ENCODE measurements around the gene KRT4. TPM values are rescaled to one million over a fixed set of nuclear protein-coding genes. Genes with fewer than 3 reads are reported as not detected.

The KRT4 gene
- total RNA-seq, 4 donors from 2014 or later: not detected

- TF ChIP-seq EP300 (IDR thresholded peaks at IDR 0.05): no peak
- no peak for TF ChIP-seq POLR2A (IDR thresholded peaks at IDR 0.05)
- TF ChIP-seq CTCF (IDR thresholded peaks at IDR 0.05): no peak
- H3K27me3 ChIP-seq: no peaks in the 10 kb centered on the region
- DNase-seq (ENCODE audit: low spot score in 2 of 2): no peak
- 87% methylated on average over 8 to 10 of the region's 10 CpGs for WGBS, 2 donors
- no peaks in the 10 kb centered on the region for H3K9me3 ChIP-seq
- H3K4me3 ChIP-seq: no peak overlapping the region
- no peaks in the 10 kb centered on the region for H3K4me1 ChIP-seq
- no peak overlapping the region for H3K27ac ChIP-seq
- H3K36me3 ChIP-seq: no peaks in the 10 kb centered on the region
Observed at GRCh38 chr12:52813203-52813819, 605 bp downstream of the KRT4 start.

DNA sequence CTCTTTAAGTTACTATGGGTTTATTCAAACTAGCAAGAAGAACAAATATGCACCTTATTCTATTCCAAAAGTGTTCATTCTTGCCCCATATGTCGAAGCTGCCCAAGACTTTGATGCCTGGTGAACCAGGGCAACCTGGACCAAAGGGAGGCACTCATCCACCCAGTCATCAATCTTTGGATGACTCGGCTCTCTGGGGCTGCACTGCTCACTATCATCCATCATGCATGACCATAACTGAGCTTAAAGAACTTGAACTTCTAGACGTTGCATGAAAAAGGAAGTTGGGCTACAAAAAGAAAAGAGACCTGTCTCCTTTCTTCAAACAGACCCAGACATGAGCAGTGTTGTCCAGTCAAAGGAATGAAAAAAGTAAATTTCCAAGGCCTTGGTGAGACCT, 1.2 kb downstream of the KRT4 start:
- WGBS, 2 donors: 45 to 62% methylated on average over 3 of the region's 3 CpGs
- Histone ChIP-seq H3K27ac (no peak overlapping the region), H3K9me3 (no peaks in the 10 kb centered on the region), H3K36me3 (no peaks in the 10 kb centered on the region), H3K4me3 (no peak overlapping the region), H3K27me3 (no peaks in the 10 kb centered on the region), H3K4me1 (no peaks in the 10 kb centered on the region)
- DNase-seq (ENCODE audit: low spot score in 2 of 2): no peak
- TF ChIP-seq EP300 (IDR thresholded peaks at IDR 0.05): no peak

- no peak for DNase-seq (ENCODE audit: low spot score in 2 of 2)
- Histone ChIP-seq H3K27ac (no peak overlapping the region), H3K4me3 (no peak overlapping the region), H3K36me3 (no peaks in the 10 kb centered on the region), H3K27me3 (no peaks in the 10 kb centered on the region), H3K9me3 (no peaks in the 10 kb centered on the region), H3K4me1 (no peaks in the 10 kb centered on the region)
- 77% methylated on average over 4 of the region's 4 CpGs for WGBS, 2 donors
- TF ChIP-seq EP300 (IDR thresholded peaks at IDR 0.05): no peak
- TF ChIP-seq CTCF (IDR thresholded peaks at IDR 0.05): no peak
- TF ChIP-seq POLR2A (IDR thresholded peaks at IDR 0.05): no peak
Observed at GRCh38 chr12:52812073-52812400, 1.9 kb downstream of the KRT4 start.

- no peaks in the 10 kb centered on the region for H3K9me3 ChIP-seq
- H3K4me1 ChIP-seq: no peaks in the 10 kb centered on the region
- no peaks in the 10 kb centered on the region for H3K36me3 ChIP-seq
- H3K4me3 ChIP-seq: no peak overlapping the region
- H3K27me3 ChIP-seq: no peaks in the 10 kb centered on the region
- TF ChIP-seq CTCF (IDR thresholded peaks at IDR 0.05): no peak
- TF ChIP-seq EP300 (IDR thresholded peaks at IDR 0.05): no peak
- TF ChIP-seq POLR2A (IDR thresholded peaks at IDR 0.05): no peak
- WGBS, 2 donors: 85 to 89% methylated on average over 9 of the region's 9 CpGs
- no peak overlapping the region for H3K27ac ChIP-seq
- DNase-seq (ENCODE audit: low spot score in 2 of 2): no peak
Observed at GRCh38 chr12:52811191-52812072, 2.5 kb downstream of the KRT4 start.

DNA sequence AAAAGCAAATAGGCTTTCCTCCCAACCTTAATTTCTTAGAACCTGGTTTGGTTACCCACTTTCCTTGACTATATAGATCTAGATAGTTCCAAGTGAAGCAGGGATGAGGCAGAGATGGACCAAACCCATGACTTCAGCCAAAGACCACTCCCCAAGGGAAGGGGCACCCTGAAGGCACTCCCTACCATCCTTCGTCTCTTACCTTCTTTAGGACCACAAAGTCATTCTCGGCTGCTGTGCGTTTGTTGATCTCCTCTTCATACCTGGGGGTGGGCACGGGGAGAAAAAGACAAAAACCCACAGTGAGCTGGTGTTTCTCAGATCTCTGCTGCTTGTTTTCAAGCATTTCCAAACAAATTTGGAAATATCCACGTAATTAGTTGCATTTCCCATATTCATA, 3.4 kb downstream of the KRT4 start:
- Histone ChIP-seq H3K36me3 (no peaks in the 10 kb centered on the region), H3K9me3 (no peaks in the 10 kb centered on the region), H3K4me1 (no peaks in the 10 kb centered on the region), H3K4me3 (no peak overlapping the region), H3K27me3 (no peaks in the 10 kb centered on the region), H3K27ac (no peak overlapping the region)
- TF ChIP-seq EP300 (IDR thresholded peaks at IDR 0.05) (no peak), CTCF (IDR thresholded peaks at IDR 0.05) (no peak), POLR2A (IDR thresholded peaks at IDR 0.05) (no peak)
- DNase-seq (ENCODE audit: low spot score in 2 of 2): no peak
- 67 to 72% methylated on average over 5 of the region's 5 CpGs for WGBS, 2 donors

Measured in tibial nerve (tissue), 4 donors.